Astrocyte (in vitro differentiated cells and primary cell): ENCODE measurements around the gene PARG. TPM values are rescaled to one million over a fixed set of nuclear protein-coding genes. Genes with fewer than 3 reads are reported as not detected.

ENCODE experiments used
- DNase-seq: peaks from one replicate; pipeline ENCODE4 v3.0.0-alpha.2; 2010; ENCODE audit warnings: low read depth
- FAIRE-seq: peaks from 2 replicates; lab custom pipeline; 2011; peaks lifted over from hg19 to GRCh38; lab: Jason Lieb, UNC
- H2AFZ ChIP-seq: 2 replicates; pipeline ENCODE4 v1.6.0; 2012; ENCODE audit warnings: low read depth, low read length, inconsistent platforms
- H3K27ac ChIP-seq: 2 replicates; pipeline ENCODE4 v1.5.1; 2011; ENCODE audit warnings: low read depth, low read length, inconsistent platforms
- H3K27me3 ChIP-seq: 2 replicates; pipeline ENCODE4 v1.6.0; 2011; ENCODE audit warnings: low read length, inconsistent platforms; ENCODE audit not compliant: insufficient read depth
- H3K36me3 ChIP-seq: 2 replicates; pipeline ENCODE4 v1.5.1; 2011; ENCODE audit warnings: low read length, inconsistent platforms; ENCODE audit not compliant: insufficient read depth
- H3K4me1 ChIP-seq: 2 replicates; pipeline ENCODE4 v1.5.1; 2011; ENCODE audit warnings: low read length, inconsistent platforms; ENCODE audit not compliant: insufficient read depth
- H3K4me2 ChIP-seq: 2 replicates; pipeline ENCODE4 v1.6.0; 2012; ENCODE audit warnings: low read length, inconsistent platforms
- H3K4me3 ChIP-seq: 2 replicates; pipeline ENCODE4 v1.5.1; 2011; ENCODE audit warnings: low read depth, mild to moderate bottlenecking, low read length, inconsistent platforms; ENCODE audit not compliant: insufficient read depth
- H3K79me2 ChIP-seq: 2 replicates; pipeline ENCODE4 v1.6.0; 2012; ENCODE audit warnings: mild to moderate bottlenecking, low read length, inconsistent platforms; ENCODE audit not compliant: insufficient read depth
- H3K9ac ChIP-seq: 2 replicates; pipeline ENCODE4 v1.6.0; 2012; ENCODE audit warnings: mild to moderate bottlenecking, low read length, inconsistent platforms
- H3K9me3 ChIP-seq: 2 replicates; pipeline ENCODE4 v1.5.1; 2012; ENCODE audit warnings: low read depth, mild to moderate bottlenecking, low read length, inconsistent platforms; ENCODE audit not compliant: insufficient read depth
- H4K20me1 ChIP-seq: 2 replicates; pipeline ENCODE4 v1.6.0; 2012; ENCODE audit warnings: low read length, inconsistent platforms; ENCODE audit not compliant: insufficient read depth
- H3K27ac Mint-ChIP-seq: one replicate; pipeline ENCODE4 v1.8.0; 2021; ENCODE audit warnings: mild to moderate bottlenecking, mixed read lengths; ENCODE audit not compliant: unreplicated experiment
- H3K27me3 Mint-ChIP-seq: one replicate; pipeline ENCODE4 v1.8.0; 2021; ENCODE audit warnings: low read depth, mixed read lengths; ENCODE audit not compliant: unreplicated experiment
- H3K36me3 Mint-ChIP-seq: one replicate; pipeline ENCODE4 v1.8.0; 2021; ENCODE audit warnings: low read depth, mixed read lengths; ENCODE audit not compliant: unreplicated experiment
- H3K4me1 Mint-ChIP-seq: one replicate; pipeline ENCODE4 v1.8.0; 2021; ENCODE audit warnings: low read depth, mixed read lengths; ENCODE audit not compliant: unreplicated experiment
- H3K4me3 Mint-ChIP-seq: one replicate; pipeline ENCODE4 v1.8.0; 2021; ENCODE audit warnings: mild to moderate bottlenecking, moderate library complexity, mixed read lengths; ENCODE audit not compliant: unreplicated experiment
- H3K9me3 Mint-ChIP-seq: one replicate; pipeline ENCODE4 v1.8.0; 2021; ENCODE audit warnings: mild to moderate bottlenecking, mixed read lengths; ENCODE audit not compliant: unreplicated experiment
- EZH2 ChIP-seq: IDR thresholded peaks from 2 replicates; pipeline ENCODE4 v1.6.1; 2012; ENCODE audit warnings: mild to moderate bottlenecking, low read length, inconsistent platforms; ENCODE audit not compliant: insufficient read depth
- total RNA-seq: library from RNA; stranded (reverse); gene quantifications from 2 replicates; pipeline ENCODE4 v1.2.1, GENCODE V29; 2021
- TF ChIP-seq, protein P1 (sequence below): IDR thresholded peaks from 2 replicates; pipeline ENCODE4 v1.5.1; 2011; ENCODE audit warnings: low read depth, mild to moderate bottlenecking, inconsistent platforms, low read length, moderate library complexity; ENCODE audit not compliant: insufficient read depth

Gene PARG
- total RNA-seq, 1 donor from 2014 or later: 37.7 TPM

DNA sequence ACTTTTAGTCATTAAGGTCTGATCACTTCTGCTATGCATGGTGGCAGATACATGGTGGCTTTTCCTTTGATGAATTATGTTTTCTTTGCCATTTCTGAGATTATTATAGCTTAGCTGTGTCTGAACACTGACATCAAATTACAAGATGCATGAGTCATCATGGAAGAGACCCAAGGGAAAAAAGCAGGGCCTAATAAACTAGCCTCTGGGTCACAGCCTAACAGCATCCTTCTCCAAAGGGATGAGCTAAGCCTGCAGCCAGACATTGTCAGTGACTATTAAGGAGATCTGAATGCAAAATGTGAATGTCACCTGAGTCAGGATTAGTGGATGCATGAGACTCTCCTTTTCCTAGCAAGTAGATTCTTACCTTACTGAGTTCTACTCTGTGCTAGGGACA is 160.6 kb downstream of the PARG start:
- Mint-ChIP-seq H3K27ac (no peak overlapping the region), H3K4me1 (no peaks in the 10 kb centered on the region), H3K36me3 (no peaks in the 10 kb centered on the region), H3K27me3 (peaks cover 7% of the 10 kb centered on the region), H3K9me3 (no peaks in the 10 kb centered on the region), H3K4me3 (no peak overlapping the region)
- Histone ChIP-seq H3K27me3 (no peaks in the 10 kb centered on the region), H3K9me3 (no peaks in the 10 kb centered on the region), H2AFZ (no peak overlapping the region), H3K79me2 (no peaks in the 10 kb centered on the region), H3K9ac (no peak overlapping the region), H4K20me1 (no peaks in the 10 kb centered on the region), H3K4me1 (no peaks in the 10 kb centered on the region), H3K36me3 (no peaks in the 10 kb centered on the region), H3K4me3 (no peak overlapping the region), H3K27ac (no peak overlapping the region), H3K4me2 (no peak overlapping the region)
- TF ChIP-seq EZH2: no peak
- TF ChIP-seq, protein P1, sequence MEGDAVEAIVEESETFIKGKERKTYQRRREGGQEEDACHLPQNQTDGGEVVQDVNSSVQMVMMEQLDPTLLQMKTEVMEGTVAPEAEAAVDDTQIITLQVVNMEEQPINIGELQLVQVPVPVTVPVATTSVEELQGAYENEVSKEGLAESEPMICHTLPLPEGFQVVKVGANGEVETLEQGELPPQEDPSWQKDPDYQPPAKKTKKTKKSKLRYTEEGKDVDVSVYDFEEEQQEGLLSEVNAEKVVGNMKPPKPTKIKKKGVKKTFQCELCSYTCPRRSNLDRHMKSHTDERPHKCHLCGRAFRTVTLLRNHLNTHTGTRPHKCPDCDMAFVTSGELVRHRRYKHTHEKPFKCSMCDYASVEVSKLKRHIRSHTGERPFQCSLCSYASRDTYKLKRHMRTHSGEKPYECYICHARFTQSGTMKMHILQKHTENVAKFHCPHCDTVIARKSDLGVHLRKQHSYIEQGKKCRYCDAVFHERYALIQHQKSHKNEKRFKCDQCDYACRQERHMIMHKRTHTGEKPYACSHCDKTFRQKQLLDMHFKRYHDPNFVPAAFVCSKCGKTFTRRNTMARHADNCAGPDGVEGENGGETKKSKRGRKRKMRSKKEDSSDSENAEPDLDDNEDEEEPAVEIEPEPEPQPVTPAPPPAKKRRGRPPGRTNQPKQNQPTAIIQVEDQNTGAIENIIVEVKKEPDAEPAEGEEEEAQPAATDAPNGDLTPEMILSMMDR: no peak
- no peak for FAIRE-seq
- no peak for DNase-seq

DNA sequence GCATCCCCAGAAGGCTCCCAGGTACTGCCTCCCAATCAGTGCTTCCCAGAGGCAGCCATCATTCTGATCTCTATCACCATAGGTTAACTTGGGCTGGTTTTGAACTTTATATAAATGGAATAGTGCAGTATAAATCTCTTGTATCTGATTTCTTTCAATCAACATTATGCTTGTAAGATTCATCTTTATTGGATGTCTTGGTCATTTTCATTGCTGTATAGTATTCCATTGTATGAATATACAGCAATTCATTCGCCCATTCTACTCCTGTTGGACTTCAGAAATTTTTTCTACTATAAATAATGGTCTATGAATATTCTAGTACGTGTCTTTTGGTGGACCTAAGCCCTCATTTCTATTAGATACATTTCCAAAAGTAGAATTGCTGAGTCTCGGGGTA is 163.6 kb downstream of the PARG start:
- H3K9ac ChIP-seq: no peak overlapping the region
- TF ChIP-seq, protein P1: no peak
- no peak for TF ChIP-seq EZH2
- no peaks in the 10 kb centered on the region for H3K27me3 Mint-ChIP-seq
- H3K27me3 ChIP-seq: peaks cover 3% of the 10 kb centered on the region
- no peak overlapping the region for H3K4me2 ChIP-seq
- FAIRE-seq (no peak), DNase-seq (no peak)
- no peaks in the 10 kb centered on the region for H3K4me1 ChIP-seq
- H3K27ac Mint-ChIP-seq: no peak overlapping the region
- H3K9me3 Mint-ChIP-seq: no peaks in the 10 kb centered on the region
- no peaks in the 10 kb centered on the region for H3K4me1 Mint-ChIP-seq
- no peak overlapping the region for H3K27ac ChIP-seq
- no peaks in the 10 kb centered on the region for H3K9me3 ChIP-seq
- H4K20me1 ChIP-seq: no peaks in the 10 kb centered on the region
- H3K4me3 Mint-ChIP-seq: no peak overlapping the region
- H3K36me3 Mint-ChIP-seq: no peaks in the 10 kb centered on the region
- no peaks in the 10 kb centered on the region for H3K79me2 ChIP-seq
- no peak overlapping the region for H2AFZ ChIP-seq
- no peak overlapping the region for H3K4me3 ChIP-seq
- H3K36me3 ChIP-seq: no peaks in the 10 kb centered on the region

DNA sequence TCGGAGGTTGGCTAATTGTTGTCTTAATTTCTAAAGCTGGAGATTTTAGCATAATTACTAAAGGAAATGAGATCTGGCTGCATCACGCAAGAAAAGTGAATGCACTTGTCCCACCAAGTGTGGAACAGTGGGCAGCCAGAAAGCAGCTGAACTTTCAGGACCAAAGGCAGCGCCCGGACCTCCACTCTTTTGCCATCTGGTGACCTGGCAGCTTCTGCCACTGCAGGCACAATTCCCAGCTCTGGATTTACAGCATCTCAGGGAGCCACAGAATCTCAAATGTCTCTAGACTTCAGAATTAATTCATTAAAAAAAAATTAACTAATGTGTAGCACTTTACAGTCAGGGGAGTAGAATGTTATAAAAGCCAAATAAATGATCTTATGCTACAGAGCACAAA is 165.0 kb downstream of the PARG start:
- no peaks in the 10 kb centered on the region for H3K79me2 ChIP-seq
- no peak overlapping the region for H3K4me3 ChIP-seq
- H3K27me3 Mint-ChIP-seq: peaks cover 5% of the 10 kb centered on the region
- H3K36me3 ChIP-seq: no peaks in the 10 kb centered on the region
- H3K36me3 Mint-ChIP-seq: no peaks in the 10 kb centered on the region
- no peaks in the 10 kb centered on the region for H3K4me1 Mint-ChIP-seq
- H2AFZ ChIP-seq: no peak overlapping the region
- no peak for DNase-seq
- no peak overlapping the region for H3K27ac Mint-ChIP-seq
- no peak overlapping the region for H3K9ac ChIP-seq
- FAIRE-seq: no peak
- no peak overlapping the region for H3K4me3 Mint-ChIP-seq
- no peaks in the 10 kb centered on the region for H3K9me3 ChIP-seq
- H3K27me3 ChIP-seq: peaks cover 7% of the 10 kb centered on the region
- H4K20me1 ChIP-seq: no peaks in the 10 kb centered on the region
- no peak for TF ChIP-seq EZH2
- TF ChIP-seq, protein P1: no peak
- H3K27ac ChIP-seq: no peak overlapping the region
- H3K9me3 Mint-ChIP-seq: no peaks in the 10 kb centered on the region
- no peak overlapping the region for H3K4me2 ChIP-seq
- H3K4me1 ChIP-seq: no peaks in the 10 kb centered on the region
